ENCODE measurements around the gene GPS2. TPM values are rescaled to one million over a fixed set of nuclear protein-coding genes. Genes with fewer than 3 reads are reported as not detected.

Gene GPS2
- total and polyA plus RNA-seq, 10 of the 15 experiments (the other 5 are each of a cell fraction or from before 2014, with no cell fraction given) = 10.2 to 96.4 (median 42.5) TPM

- no peak for TF ChIP-seq CHD1 (IDR thresholded peaks at IDR 0.05; ENCODE audit: low read depth, low read length)
- no peak for TF ChIP-seq EED (IDR thresholded peaks at IDR 0.05; ENCODE audit: low read depth)
- TF ChIP-seq SPI1 (IDR thresholded peaks at IDR 0.05; ENCODE audit: borderline replicate concordance, insufficient read depth, low read depth, low read length) = no peak
- TF ChIP-seq NR2C2 (IDR thresholded peaks at IDR 0.05; ENCODE audit: borderline replicate concordance, control insufficient read depth, insufficient read length, low read depth) = no peak
- no peak for TF ChIP-seq MEF2B (IDR thresholded peaks at IDR 0.05; ENCODE audit: partially characterized antibody, poor library complexity, severe bottlenecking)
- no peak for TF ChIP-seq ATF2 (IDR thresholded peaks at IDR 0.05; ENCODE audit: low read length)
- TF ChIP-seq DPF2 (IDR thresholded peaks at IDR 0.05) = 0 out of 2 replicates have a peak, but pooled peaks have one; percentile 44
- no peak for TF ChIP-seq CBX5 (IDR thresholded peaks at IDR 0.05; ENCODE audit: low read depth)
- peak; percentile 90 for TF ChIP-seq RAD21 (IDR thresholded peaks at IDR 0.05; ENCODE audit: insufficient read depth, low read depth, low read length)
- TF ChIP-seq MXI1 (IDR thresholded peaks at IDR 0.05; ENCODE audit: low read depth, low read length) = no peak
- TF ChIP-seq YY1 (IDR thresholded peaks at IDR 0.05; ENCODE audit: low read depth, low read length) = peak; percentile 77; the same call in 1 of the 2 replicates
- peak; percentile 40; the same call in 1 of the 2 replicates for TF ChIP-seq LARP7 (IDR thresholded peaks at IDR 0.05)
- peak; percentile 43; the same call in 1 of the 2 replicates for TF ChIP-seq IRF3 (IDR thresholded peaks at IDR 0.05)
- no peak for TF ChIP-seq TARDBP (IDR thresholded peaks at IDR 0.05; ENCODE audit: borderline replicate concordance)
- no peak for TF ChIP-seq USF1 (IDR thresholded peaks at IDR 0.05; ENCODE audit: borderline replicate concordance, extremely low read length, insufficient read depth, low read depth, low read length)
- TF ChIP-seq ZBTB4 (CRISPR knock-in tag; IDR thresholded peaks at IDR 0.05) = no peak
- TF ChIP-seq MLLT1 (IDR thresholded peaks at IDR 0.05) = peak; percentile 60
- peak; percentile 94 for TF ChIP-seq SMC3 (IDR thresholded peaks at IDR 0.05; ENCODE audit: borderline replicate concordance, low read length)
- no peak for TF ChIP-seq ELK1 (IDR thresholded peaks at IDR 0.05; ENCODE audit: low read depth, low read length)
- no peak; the same call in 1 of the 2 replicates for TF ChIP-seq RUNX3 (IDR thresholded peaks at IDR 0.05; ENCODE audit: low read length)
- no peak for TF ChIP-seq SUZ12 (IDR thresholded peaks at IDR 0.05; ENCODE audit: unreplicated experiment)
Observed at GRCh38 chr17:7280519-7281073, 34.6 kb downstream of the GPS2 start (continued).

Measured in GM12878 (cell line).